ENCODE results near the gene KYNU. TPM values are rescaled to one million over a fixed set of nuclear protein-coding genes. Genes with fewer than 3 reads are reported as not detected.
A peak's percentile ranks its signal among the peaks of the same experiment; 100 is the strongest.

Gene KYNU
- total and polyA plus RNA-seq, 2 of the 13 experiments (the other 11 are each of a cell fraction or from before 2014, with no cell fraction given) = 21.9 to 68.6 TPM

DNA sequence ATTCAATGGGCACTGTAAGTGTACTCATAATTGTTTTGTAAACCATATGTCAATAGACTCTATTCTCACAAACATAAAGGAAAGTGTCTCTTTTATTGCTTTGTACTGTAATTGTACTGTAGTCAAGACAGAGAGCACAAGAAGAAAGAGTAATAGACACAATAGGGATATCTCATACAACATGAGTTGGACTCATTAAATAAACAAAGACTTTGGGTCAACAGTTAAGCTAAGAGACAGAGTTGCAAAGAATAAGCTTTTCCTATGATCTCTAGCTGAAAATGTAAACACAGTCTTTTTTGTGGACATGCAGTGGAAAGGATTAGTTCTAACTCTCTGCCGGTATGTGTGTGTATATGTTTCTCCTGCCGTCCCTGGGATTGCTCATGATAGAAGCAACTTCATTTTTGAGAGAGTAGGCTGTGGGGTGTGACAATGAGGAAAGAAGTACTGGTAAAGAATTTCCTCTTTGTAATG lies 13.9 kb upstream of the KYNU start (continued):
- TF ChIP-seq DDIT3 (CRISPR knock-in tag; IDR thresholded peaks at IDR 0.05) = peak; percentile 77; the same call in 1 of the 2 replicates
- no peak for TF ChIP-seq ZNF552 (CRISPR knock-in tag; IDR thresholded peaks at IDR 0.05; ENCODE audit: borderline replicate concordance)
- peak; percentile 82 for TF ChIP-seq JUN (CRISPR knock-in tag; IDR thresholded peaks at IDR 0.05)
- TF ChIP-seq ZSCAN21 (CRISPR knock-in tag; IDR thresholded peaks at IDR 0.05; ENCODE audit: borderline replicate concordance) = no peak
- peak; percentile 93 for TF ChIP-seq TCF7 (IDR thresholded peaks at IDR 0.05; ENCODE audit: low read depth)
- TF ChIP-seq KDM5B (CRISPR knock-in tag; IDR thresholded peaks at IDR 0.05; ENCODE audit: borderline replicate concordance) = no peak
- no peak for TF ChIP-seq PAX8 (CRISPR knock-in tag; IDR thresholded peaks at IDR 0.05; ENCODE audit: borderline replicate concordance)
- no peak for TF ChIP-seq ZNF563 (CRISPR knock-in tag; IDR thresholded peaks at IDR 0.05)
- TF ChIP-seq MBNL3 (CRISPR knock-in tag; conservative IDR thresholded peaks at IDR 0.05) = no peak
- no peak for TF ChIP-seq WIZ (CRISPR knock-in tag; IDR thresholded peaks at IDR 0.05)
- TF ChIP-seq ADNP (CRISPR knock-in tag; IDR thresholded peaks at IDR 0.05) = no peak
- no peak for TF ChIP-seq ZNF180 (CRISPR knock-in tag; IDR thresholded peaks at IDR 0.05; ENCODE audit: borderline replicate concordance, low read depth)
- TF ChIP-seq, protein P1, sequence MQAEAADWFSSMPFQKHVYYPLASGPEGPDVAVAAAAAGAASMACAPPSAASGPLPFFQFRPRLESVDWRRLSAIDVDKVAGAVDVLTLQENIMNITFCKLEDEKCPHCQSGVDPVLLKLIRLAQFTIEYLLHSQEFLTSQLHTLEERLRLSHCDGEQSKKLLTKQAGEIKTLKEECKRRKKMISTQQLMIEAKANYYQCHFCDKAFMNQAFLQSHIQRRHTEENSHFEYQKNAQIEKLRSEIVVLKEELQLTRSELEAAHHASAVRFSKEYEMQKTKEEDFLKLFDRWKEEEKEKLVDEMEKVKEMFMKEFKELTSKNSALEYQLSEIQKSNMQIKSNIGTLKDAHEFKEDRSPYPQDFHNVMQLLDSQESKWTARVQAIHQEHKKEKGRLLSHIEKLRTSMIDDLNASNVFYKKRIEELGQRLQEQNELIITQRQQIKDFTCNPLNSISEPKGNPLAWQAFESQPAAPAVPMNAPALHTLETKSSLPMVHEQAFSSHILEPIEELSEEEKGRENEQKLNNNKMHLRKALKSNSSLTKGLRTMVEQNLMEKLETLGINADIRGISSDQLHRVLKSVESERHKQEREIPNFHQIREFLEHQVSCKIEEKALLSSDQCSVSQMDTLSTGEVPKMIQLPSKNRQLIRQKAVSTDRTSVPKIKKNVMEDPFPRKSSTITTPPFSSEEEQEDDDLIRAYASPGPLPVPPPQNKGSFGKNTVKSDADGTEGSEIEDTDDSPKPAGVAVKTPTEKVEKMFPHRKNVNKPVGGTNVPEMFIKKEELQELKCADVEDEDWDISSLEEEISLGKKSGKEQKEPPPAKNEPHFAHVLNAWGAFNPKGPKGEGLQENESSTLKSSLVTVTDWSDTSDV (CRISPR knock-in tag; IDR thresholded peaks at IDR 0.05) = no peak
- TF ChIP-seq, protein P2, sequence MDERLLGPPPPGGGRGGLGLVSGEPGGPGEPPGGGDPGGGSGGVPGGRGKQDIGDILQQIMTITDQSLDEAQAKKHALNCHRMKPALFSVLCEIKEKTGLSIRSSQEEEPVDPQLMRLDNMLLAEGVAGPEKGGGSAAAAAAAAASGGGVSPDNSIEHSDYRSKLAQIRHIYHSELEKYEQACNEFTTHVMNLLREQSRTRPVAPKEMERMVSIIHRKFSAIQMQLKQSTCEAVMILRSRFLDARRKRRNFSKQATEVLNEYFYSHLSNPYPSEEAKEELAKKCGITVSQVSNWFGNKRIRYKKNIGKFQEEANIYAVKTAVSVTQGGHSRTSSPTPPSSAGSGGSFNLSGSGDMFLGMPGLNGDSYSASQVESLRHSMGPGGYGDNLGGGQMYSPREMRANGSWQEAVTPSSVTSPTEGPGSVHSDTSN (CRISPR knock-in tag; IDR thresholded peaks at IDR 0.05) = no peak
- no peak for TF ChIP-seq NFATC3 (CRISPR knock-in tag; IDR thresholded peaks at IDR 0.05)
- TF ChIP-seq ZBTB33 (CRISPR knock-in tag; IDR thresholded peaks at IDR 0.05) = no peak
- no peak for TF ChIP-seq ATF1 (CRISPR knock-in tag; IDR thresholded peaks at IDR 0.05)
- TF ChIP-seq ZNF619 (CRISPR knock-in tag; IDR thresholded peaks at IDR 0.05) = no peak
- TF ChIP-seq RXRA (CRISPR knock-in tag; IDR thresholded peaks at IDR 0.05) = no peak
- TF ChIP-seq NFKBIZ (CRISPR knock-in tag; IDR thresholded peaks at IDR 0.05) = peak; percentile 77; the same call in 1 of the 2 replicates
- 0 out of 2 replicates have a peak, but pooled peaks have one; percentile 32 for TF ChIP-seq GTF3A (CRISPR knock-in tag; conservative IDR thresholded peaks at IDR 0.05)
- TF ChIP-seq, protein P3, sequence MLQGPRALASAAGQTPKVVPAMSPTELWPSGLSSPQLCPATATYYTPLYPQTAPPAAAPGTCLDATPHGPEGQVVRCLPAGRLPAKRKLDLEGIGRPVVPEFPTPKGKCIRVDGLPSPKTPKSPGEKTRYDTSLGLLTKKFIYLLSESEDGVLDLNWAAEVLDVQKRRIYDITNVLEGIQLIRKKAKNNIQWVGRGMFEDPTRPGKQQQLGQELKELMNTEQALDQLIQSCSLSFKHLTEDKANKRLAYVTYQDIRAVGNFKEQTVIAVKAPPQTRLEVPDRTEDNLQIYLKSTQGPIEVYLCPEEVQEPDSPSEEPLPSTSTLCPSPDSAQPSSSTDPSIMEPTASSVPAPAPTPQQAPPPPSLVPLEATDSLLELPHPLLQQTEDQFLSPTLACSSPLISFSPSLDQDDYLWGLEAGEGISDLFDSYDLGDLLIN (CRISPR knock-in tag; IDR thresholded peaks at IDR 0.05; ENCODE audit: borderline replicate concordance) = no peak

Measured in HepG2 (cell line).